Measurements from ENCODE around the gene RPGRIP1L. TPM values are rescaled to one million over a fixed set of nuclear protein-coding genes. Genes with fewer than 3 reads are reported as not detected.

The RPGRIP1L gene
- total and polyA plus RNA-seq, 9 of the 15 experiments (the other 6 are each of a cell fraction or from before 2014, with no cell fraction given), result 3.2 to 7.7 (median 5.8) TPM

- no peak for TF ChIP-seq MLX (CRISPR knock-in tag; conservative IDR thresholded peaks at IDR 0.05)
- TF ChIP-seq ZFP1 (CRISPR knock-in tag; IDR thresholded peaks at IDR 0.05), result no peak
- no peak for TF ChIP-seq RCOR1 (IDR thresholded peaks at IDR 0.05; ENCODE audit: borderline replicate concordance in 1 of 2, low read depth in 2 of 2, low read length in 2 of 2)
Measured at GRCh38 chr16:53714205-53715022, 10.8 kb upstream of the RPGRIP1L start (continued).

- CTCF ChIA-PET (ENCODE audit: low intra/inter-chr PET ratio), result no interaction called here
- no peak for FAIRE-seq
- BruUV-seq (replicated peaks), result no TSS peak
- TF ChIP-seq ZNF324 (CRISPR knock-in tag; IDR thresholded peaks at IDR 0.05), result no peak
- no peak for TF ChIP-seq HLTF (IDR thresholded peaks at IDR 0.05)
- TF ChIP-seq NR0B1 (IDR thresholded peaks at IDR 0.05; ENCODE audit: partially characterized antibody), result no peak
- TF ChIP-seq PML (IDR thresholded peaks at IDR 0.05; ENCODE audit: low read length), result no peak
- no peak for TF ChIP-seq NCOA2 (IDR thresholded peaks at IDR 0.05; ENCODE audit: partially characterized antibody in 2 of 2)
- TF ChIP-seq SAP30 (IDR thresholded peaks at IDR 0.05; ENCODE audit: borderline replicate concordance, insufficient read depth, low read depth, low read length, poor library complexity, severe bottlenecking), result no peak
- no peak for TF ChIP-seq TFAP4 (CRISPR knock-in tag; IDR thresholded peaks at IDR 0.05; ENCODE audit: borderline replicate concordance)
- TF ChIP-seq POLR2A (conservative IDR thresholded peaks at IDR 0.05), result no peak
- no peak for TF ChIP-seq ZNF57 (CRISPR knock-in tag; IDR thresholded peaks at IDR 0.05)
- no peak for TF ChIP-seq SMARCC2 (IDR thresholded peaks at IDR 0.05; ENCODE audit: low read depth)
- TF ChIP-seq JUN (IDR thresholded peaks at IDR 0.05; ENCODE audit: borderline replicate concordance, low read depth, low read length), result no peak
- no peak for TF ChIP-seq JUN (CRISPR knock-in tag; IDR thresholded peaks at IDR 0.05; ENCODE audit: borderline replicate concordance)
- TF ChIP-seq HMBOX1 (IDR thresholded peaks at IDR 0.05), result no peak
Measured at GRCh38 chr16:53713403-53714204, 9.9 kb upstream of the RPGRIP1L start.

More at GRCh38 chr16:53713403-53714204, 9.9 kb upstream of the RPGRIP1L start:
- Histone ChIP-seq H3K79me2 (ENCODE audit: control insufficient read depth, insufficient read depth, low read length) (no peaks in the 10 kb centered on the region), H3K9ac (ENCODE audit: insufficient read depth in 1 of 2, low read depth in 2 of 2, low read length in 2 of 2) (no peak overlapping the region), H3K4me2 (ENCODE audit: insufficient read depth, low read length) (no peak overlapping the region), H3K36me3 (ENCODE audit: control insufficient read depth, insufficient read depth, low read length) (no peaks in the 10 kb centered on the region), H4K20me1 (replicated peaks; ENCODE audit: control insufficient read depth, insufficient read depth, low read length) (no peaks in the 10 kb centered on the region), H3K9me3 (replicated peaks; ENCODE audit: control insufficient read depth, insufficient read depth, low read depth, low read length) (no peaks in the 10 kb centered on the region), H3K4me1 (replicated peaks in 1 of 2; ENCODE audit: control insufficient read depth in 2 of 2, insufficient read depth in 2 of 2, low read length in 2 of 2) (no peaks in the 10 kb centered on the region), H3K27ac (ENCODE audit: extremely low read depth, low read depth, low read length) (no peak overlapping the region), H3K4me3 (no peak overlapping the region), H2AFZ (ENCODE audit: low read depth, low read length) (no peak overlapping the region), H3K9me1 (ENCODE audit: control insufficient read depth, insufficient read depth, low read length) (no peaks in the 10 kb centered on the region), H3K27me3 (ENCODE audit: control insufficient read depth in 2 of 2, insufficient read depth in 2 of 2, low read length in 2 of 2) (no peaks in the 10 kb centered on the region)
- POLR2A ChIA-PET, result no interaction called here
- intact Hi-C loops (cut with micrococcal nuclease) (no loop called here), in situ Hi-C loops (cut with MboI) (no loop called here)
- 22% methylated on average over 3 of the region's 3 CpGs for WGBS (ENCODE audit: insufficient coverage, low coverage, missing lambda C conversion rate)
- DNase-seq (ENCODE audit: extremely low read depth in 1 of 4, low spot score in 3 of 4) (no peak), ATAC-seq (no peak)
